Measurements from ENCODE around the gene COL11A1.

- TF ChIP-seq, protein P1, sequence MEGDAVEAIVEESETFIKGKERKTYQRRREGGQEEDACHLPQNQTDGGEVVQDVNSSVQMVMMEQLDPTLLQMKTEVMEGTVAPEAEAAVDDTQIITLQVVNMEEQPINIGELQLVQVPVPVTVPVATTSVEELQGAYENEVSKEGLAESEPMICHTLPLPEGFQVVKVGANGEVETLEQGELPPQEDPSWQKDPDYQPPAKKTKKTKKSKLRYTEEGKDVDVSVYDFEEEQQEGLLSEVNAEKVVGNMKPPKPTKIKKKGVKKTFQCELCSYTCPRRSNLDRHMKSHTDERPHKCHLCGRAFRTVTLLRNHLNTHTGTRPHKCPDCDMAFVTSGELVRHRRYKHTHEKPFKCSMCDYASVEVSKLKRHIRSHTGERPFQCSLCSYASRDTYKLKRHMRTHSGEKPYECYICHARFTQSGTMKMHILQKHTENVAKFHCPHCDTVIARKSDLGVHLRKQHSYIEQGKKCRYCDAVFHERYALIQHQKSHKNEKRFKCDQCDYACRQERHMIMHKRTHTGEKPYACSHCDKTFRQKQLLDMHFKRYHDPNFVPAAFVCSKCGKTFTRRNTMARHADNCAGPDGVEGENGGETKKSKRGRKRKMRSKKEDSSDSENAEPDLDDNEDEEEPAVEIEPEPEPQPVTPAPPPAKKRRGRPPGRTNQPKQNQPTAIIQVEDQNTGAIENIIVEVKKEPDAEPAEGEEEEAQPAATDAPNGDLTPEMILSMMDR (conservative IDR thresholded peaks at IDR 0.05; ENCODE audit: low read length), result no peak
- TF ChIP-seq EZH2phosphoT487 (IDR thresholded peaks at IDR 0.05; ENCODE audit: borderline replicate concordance, low read depth, low read length), result no peak
Observed at GRCh38 chr1:103156966-103157365, 48.6 kb upstream of the COL11A1 start.
